GM23338 (cell line): Measurements from ENCODE around the gene GOLGB1. TPM values are rescaled to one million over a fixed set of nuclear protein-coding genes. Genes with fewer than 3 reads are reported as not detected.

Source experiments
- ATAC-seq: fragments of 200-7000 bp; cut with Tn5 transposase; 3 replicates; pipeline ENCODE4 v1.9.1; 2020
- DNase-seq: peaks from one replicate; pipeline ENCODE4 v3.0.0-alpha.2; 2015; ENCODE audit warnings: low spot score
- H2AFZ ChIP-seq: fragments of 200-600 bp; sonication (generic); 2 replicates; pipeline ENCODE4 v1.8.0; 2016; ENCODE audit warnings: antibody characterized with exemption, mild to moderate bottlenecking, moderate library complexity
- H3F3A ChIP-seq: fragments of 200-600 bp; sonication (generic); replicated peaks from 2 replicates; pipeline ENCODE4 v1.8.0; 2017; ENCODE audit warnings: antibody characterized with exemption, mixed run types, low read depth
- H3K27ac ChIP-seq: fragments of 200-600 bp; sonication (generic); 2 replicates; pipeline ENCODE4 v1.6.1; 2016; ENCODE audit warnings: low read depth
- H3K27me3 ChIP-seq: fragments of 200-600 bp; sonication (generic); 2 replicates; pipeline ENCODE4 v1.8.0; 2016; ENCODE audit warnings: mild to moderate bottlenecking, mixed run types, moderate library complexity; ENCODE audit not compliant: insufficient read depth
- H3K36me3 ChIP-seq: fragments of 200-600 bp; sonication (generic); 2 replicates; pipeline ENCODE4 v1.8.0; 2016; ENCODE audit warnings: mild to moderate bottlenecking; ENCODE audit not compliant: insufficient read depth
- H3K4me1 ChIP-seq: fragments of 200-600 bp; sonication (generic); 2 replicates; pipeline ENCODE4 v1.8.0; 2016; ENCODE audit warnings: mild to moderate bottlenecking, moderate library complexity; ENCODE audit not compliant: insufficient read depth
- H3K4me2 ChIP-seq: fragments of 200-600 bp; sonication (generic); 2 replicates; pipeline ENCODE4 v1.7.1; 2017; ENCODE audit warnings: mixed run types
- H3K4me3 ChIP-seq: fragments of 200-600 bp; sonication (generic); 2 replicates; pipeline ENCODE4 v1.6.1; 2016; ENCODE audit warnings: mixed run types
- H3K79me2 ChIP-seq: fragments of 200-600 bp; sonication (generic); replicated peaks from 2 replicates; pipeline ENCODE4 v1.8.0; 2017; ENCODE audit warnings: mild to moderate bottlenecking; ENCODE audit not compliant: insufficient read depth
- H3K9me2 ChIP-seq: fragments of 200-600 bp; sonication (generic); 2 replicates; pipeline ENCODE4 v1.8.0; 2017; ENCODE audit not compliant: insufficient read depth
- H4K20me1 ChIP-seq: fragments of 200-600 bp; sonication (generic); replicated peaks from 2 replicates; pipeline ENCODE4 v1.8.0; 2017; ENCODE audit warnings: mild to moderate bottlenecking; ENCODE audit not compliant: insufficient read depth
- H3K27ac Mint-ChIP-seq: 2 replicates; pipeline ENCODE4 v1.8.0; 2020; ENCODE audit warnings: inconsistent platforms, mild to moderate bottlenecking, moderate library complexity, mixed read lengths
- H3K27me3 Mint-ChIP-seq: 3 replicates; pipeline ENCODE4 v1.8.0; 2022; ENCODE audit warnings: low read depth, mild to moderate bottlenecking, moderate library complexity, mixed read lengths, inconsistent platforms; ENCODE audit not compliant: insufficient read depth, poor library complexity
- H3K36me3 Mint-ChIP-seq: 3 replicates; pipeline ENCODE4 v1.8.0; 2021; ENCODE audit warnings: low read depth, mild to moderate bottlenecking, inconsistent platforms, moderate library complexity, mixed read lengths
- H3K4me1 Mint-ChIP-seq: 3 replicates; pipeline ENCODE4 v1.8.0; 2020; ENCODE audit warnings: mild to moderate bottlenecking, inconsistent platforms, mixed read lengths
- H3K4me3 Mint-ChIP-seq: 3 replicates; pipeline ENCODE4 v1.8.0; 2021; ENCODE audit warnings: moderate library complexity, mild to moderate bottlenecking, inconsistent platforms, mixed read lengths
- H3K9me3 Mint-ChIP-seq: 3 replicates; pipeline ENCODE4 v1.8.0; 2020; ENCODE audit warnings: moderate library complexity, mild to moderate bottlenecking, inconsistent platforms, mixed read lengths
- CREB1 ChIP-seq: fragments of 250-450 bp; sonication (Bioruptor Pico); IDR thresholded peaks from 2 replicates; pipeline ENCODE4 v1.5.0; 2020; ENCODE audit warnings: low read depth, mild to moderate bottlenecking, moderate library complexity
- EZH2 ChIP-seq: fragments of 200-600 bp; sonication (generic); IDR thresholded peaks from one replicate; pipeline ENCODE4 v1.8.0; 2017; ENCODE audit warnings: antibody characterized with exemption, mild to moderate bottlenecking, low read depth; ENCODE audit not compliant: unreplicated experiment
- EZH2phosphoT487 ChIP-seq: fragments of 200-600 bp; sonication (generic); IDR thresholded peaks from one replicate; pipeline ENCODE4 v1.8.1; 2018; ENCODE audit warnings: antibody characterized with exemption; ENCODE audit not compliant: unreplicated experiment
- JUNB ChIP-seq: IDR thresholded peaks from one replicate; pipeline ENCODE4 v1.6.1; 2016; ENCODE audit warnings: antibody characterized with exemption; ENCODE audit not compliant: unreplicated experiment
- NANOG ChIP-seq: IDR thresholded peaks from 2 replicates; pipeline ENCODE4 v1.6.1; 2016; ENCODE audit warnings: antibody characterized with exemption, borderline replicate concordance
- POLR2AphosphoS5 ChIP-seq: IDR thresholded peaks from 2 replicates; pipeline ENCODE4 v1.6.1; 2016; ENCODE audit warnings: antibody characterized with exemption, low read depth
- STAT1 ChIP-seq: IDR thresholded peaks from one replicate; pipeline ENCODE4 v1.6.1; 2016; ENCODE audit warnings: antibody characterized with exemption; ENCODE audit not compliant: unreplicated experiment
- ZNF114 ChIP-seq: fragments of 250-450 bp; sonication (Bioruptor Pico); IDR thresholded peaks from 2 replicates; pipeline ENCODE4 v1.5.0; 2020; ENCODE audit warnings: mild to moderate bottlenecking, moderate library complexity
- ZNF331 ChIP-seq: fragments of 250-450 bp; sonication (Bioruptor Pico); IDR thresholded peaks from 2 replicates; pipeline ENCODE4 v1.5.0; 2020; ENCODE audit warnings: low read depth, mild to moderate bottlenecking, moderate library complexity
- polyA plus RNA-seq: library from polyadenylated mRNA; unstranded; fragments of >200 nt; fragmentation: Nextera tagmentation; extraction: Ambion mirVana; gene quantifications from 2 replicates; pipeline ENCODE4 v1.2.1, GENCODE V29; 2016
- total RNA-seq: library from RNA; depleted of rRNA; stranded (reverse); fragments of >200 nt; shearing (Covaris generic); gene quantifications from 2 replicates; pipeline ENCODE4 v1.2.3, GENCODE V29; 2014
- TF ChIP-seq, protein P1 (sequence below), 2 experiments: fragments of 200-600 bp in 1 of 2; sonication (generic) in 1 of 2; conservative IDR thresholded peaks; 2 replicates each; pipeline versions ENCODE4 v1.5.1 to v1.6.1; 2016 to 2017; ENCODE audit warnings: antibody characterized with exemption in 2 of 2, low read depth in 2 of 2, mild to moderate bottlenecking in 2 of 2, moderate library complexity in 1 of 2
- TF ChIP-seq, protein P2 (sequence below): IDR thresholded peaks from one replicate; pipeline ENCODE4 v1.6.1; 2018; ENCODE audit warnings: antibody characterized with exemption; ENCODE audit not compliant: unreplicated experiment
- TF ChIP-seq, protein P3 (sequence below): IDR thresholded peaks from 2 replicates; pipeline ENCODE4 v1.6.1; 2016; ENCODE audit warnings: antibody characterized with exemption
- TF ChIP-seq, protein P4 (sequence below): fragments of 250-450 bp; sonication (Bioruptor Pico); IDR thresholded peaks from 2 replicates; pipeline ENCODE4 v1.5.0; 2020; ENCODE audit warnings: mild to moderate bottlenecking, moderate library complexity

Gene GOLGB1
- total and polyA plus RNA-seq, 2 experiments from 2014 or later: 34.5 to 56.8 TPM

DNA sequence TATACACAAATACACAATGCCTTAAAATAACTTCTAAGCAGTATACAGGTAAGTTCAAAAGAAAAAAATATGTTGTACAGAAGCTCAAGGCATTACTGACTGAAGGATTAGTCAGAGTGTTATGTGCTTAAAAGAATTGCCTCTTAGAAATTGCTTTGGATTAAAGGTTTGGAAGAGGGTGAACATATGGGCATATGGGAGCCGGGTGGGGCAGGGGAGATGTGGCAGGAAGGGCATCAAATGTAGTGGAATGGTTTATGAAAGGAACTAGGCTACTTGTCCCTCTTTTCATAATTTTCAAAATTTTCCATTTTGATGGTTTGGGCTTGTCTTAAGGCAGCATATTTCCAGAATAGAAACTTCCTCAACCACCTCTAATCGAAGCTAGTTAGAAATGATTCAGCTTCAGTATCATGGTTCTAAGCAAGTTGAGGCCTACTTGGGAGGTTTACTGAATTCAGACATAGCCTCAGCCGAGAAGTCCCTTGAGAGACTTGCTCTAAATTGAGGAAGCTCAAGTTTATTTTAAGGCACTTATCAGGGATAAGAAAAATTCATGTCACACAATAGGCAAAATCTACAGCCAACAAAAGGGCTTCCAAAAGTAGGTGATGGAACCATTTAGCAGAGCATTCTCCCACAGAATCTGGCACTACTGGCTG lies 10.1 kb upstream of the GOLGB1 start:
- DNase-seq (no peak), ATAC-seq (no peak)
- H3K4me1 Mint-ChIP-seq: peaks cover 3% of the 10 kb centered on the region; the same call in 1 of the 3 replicates
- Histone ChIP-seq H3K4me1 (no peaks in the 10 kb centered on the region), H2AFZ (no peak overlapping the region), H3K4me2 (no peak overlapping the region), H3K27me3 (no peaks in the 10 kb centered on the region), H3K36me3 (no peaks in the 10 kb centered on the region), H3K9me2 (no peaks in the 10 kb centered on the region), H3K27ac (no peak overlapping the region), H3F3A (no peaks in the 10 kb centered on the region), H3K4me3 (no peak overlapping the region), H4K20me1 (no peaks in the 10 kb centered on the region), H3K79me2 (no peaks in the 10 kb centered on the region)
- H3K9me3 Mint-ChIP-seq: no peaks in the 10 kb centered on the region
- H3K27me3 Mint-ChIP-seq: peaks cover under 1% of the 10 kb centered on the region
- no peak overlapping the region for H3K4me3 Mint-ChIP-seq
- no peak overlapping the region for H3K27ac Mint-ChIP-seq
- no peaks in the 10 kb centered on the region for H3K36me3 Mint-ChIP-seq
- TF ChIP-seq, protein P1, sequence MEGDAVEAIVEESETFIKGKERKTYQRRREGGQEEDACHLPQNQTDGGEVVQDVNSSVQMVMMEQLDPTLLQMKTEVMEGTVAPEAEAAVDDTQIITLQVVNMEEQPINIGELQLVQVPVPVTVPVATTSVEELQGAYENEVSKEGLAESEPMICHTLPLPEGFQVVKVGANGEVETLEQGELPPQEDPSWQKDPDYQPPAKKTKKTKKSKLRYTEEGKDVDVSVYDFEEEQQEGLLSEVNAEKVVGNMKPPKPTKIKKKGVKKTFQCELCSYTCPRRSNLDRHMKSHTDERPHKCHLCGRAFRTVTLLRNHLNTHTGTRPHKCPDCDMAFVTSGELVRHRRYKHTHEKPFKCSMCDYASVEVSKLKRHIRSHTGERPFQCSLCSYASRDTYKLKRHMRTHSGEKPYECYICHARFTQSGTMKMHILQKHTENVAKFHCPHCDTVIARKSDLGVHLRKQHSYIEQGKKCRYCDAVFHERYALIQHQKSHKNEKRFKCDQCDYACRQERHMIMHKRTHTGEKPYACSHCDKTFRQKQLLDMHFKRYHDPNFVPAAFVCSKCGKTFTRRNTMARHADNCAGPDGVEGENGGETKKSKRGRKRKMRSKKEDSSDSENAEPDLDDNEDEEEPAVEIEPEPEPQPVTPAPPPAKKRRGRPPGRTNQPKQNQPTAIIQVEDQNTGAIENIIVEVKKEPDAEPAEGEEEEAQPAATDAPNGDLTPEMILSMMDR (conservative IDR thresholded peaks at IDR 0.05; ENCODE audit: low read depth in 2 of 2): no peak
- TF ChIP-seq CREB1 (no peak), STAT1 (no peak), EZH2phosphoT487 (no peak), EZH2 (no peak), POLR2AphosphoS5 (no peak), JUNB (no peak), NANOG (no peak), ZNF331 (CRISPR knock-in tag) (no peak), ZNF114 (CRISPR knock-in tag) (no peak)
- TF ChIP-seq, protein P2, sequence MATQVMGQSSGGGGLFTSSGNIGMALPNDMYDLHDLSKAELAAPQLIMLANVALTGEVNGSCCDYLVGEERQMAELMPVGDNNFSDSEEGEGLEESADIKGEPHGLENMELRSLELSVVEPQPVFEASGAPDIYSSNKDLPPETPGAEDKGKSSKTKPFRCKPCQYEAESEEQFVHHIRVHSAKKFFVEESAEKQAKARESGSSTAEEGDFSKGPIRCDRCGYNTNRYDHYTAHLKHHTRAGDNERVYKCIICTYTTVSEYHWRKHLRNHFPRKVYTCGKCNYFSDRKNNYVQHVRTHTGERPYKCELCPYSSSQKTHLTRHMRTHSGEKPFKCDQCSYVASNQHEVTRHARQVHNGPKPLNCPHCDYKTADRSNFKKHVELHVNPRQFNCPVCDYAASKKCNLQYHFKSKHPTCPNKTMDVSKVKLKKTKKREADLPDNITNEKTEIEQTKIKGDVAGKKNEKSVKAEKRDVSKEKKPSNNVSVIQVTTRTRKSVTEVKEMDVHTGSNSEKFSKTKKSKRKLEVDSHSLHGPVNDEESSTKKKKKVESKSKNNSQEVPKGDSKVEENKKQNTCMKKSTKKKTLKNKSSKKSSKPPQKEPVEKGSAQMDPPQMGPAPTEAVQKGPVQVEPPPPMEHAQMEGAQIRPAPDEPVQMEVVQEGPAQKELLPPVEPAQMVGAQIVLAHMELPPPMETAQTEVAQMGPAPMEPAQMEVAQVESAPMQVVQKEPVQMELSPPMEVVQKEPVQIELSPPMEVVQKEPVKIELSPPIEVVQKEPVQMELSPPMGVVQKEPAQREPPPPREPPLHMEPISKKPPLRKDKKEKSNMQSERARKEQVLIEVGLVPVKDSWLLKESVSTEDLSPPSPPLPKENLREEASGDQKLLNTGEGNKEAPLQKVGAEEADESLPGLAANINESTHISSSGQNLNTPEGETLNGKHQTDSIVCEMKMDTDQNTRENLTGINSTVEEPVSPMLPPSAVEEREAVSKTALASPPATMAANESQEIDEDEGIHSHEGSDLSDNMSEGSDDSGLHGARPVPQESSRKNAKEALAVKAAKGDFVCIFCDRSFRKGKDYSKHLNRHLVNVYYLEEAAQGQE: no peak
- TF ChIP-seq, protein P3, sequence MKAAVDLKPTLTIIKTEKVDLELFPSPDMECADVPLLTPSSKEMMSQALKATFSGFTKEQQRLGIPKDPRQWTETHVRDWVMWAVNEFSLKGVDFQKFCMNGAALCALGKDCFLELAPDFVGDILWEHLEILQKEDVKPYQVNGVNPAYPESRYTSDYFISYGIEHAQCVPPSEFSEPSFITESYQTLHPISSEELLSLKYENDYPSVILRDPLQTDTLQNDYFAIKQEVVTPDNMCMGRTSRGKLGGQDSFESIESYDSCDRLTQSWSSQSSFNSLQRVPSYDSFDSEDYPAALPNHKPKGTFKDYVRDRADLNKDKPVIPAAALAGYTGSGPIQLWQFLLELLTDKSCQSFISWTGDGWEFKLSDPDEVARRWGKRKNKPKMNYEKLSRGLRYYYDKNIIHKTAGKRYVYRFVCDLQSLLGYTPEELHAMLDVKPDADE: no peak
- TF ChIP-seq, protein P4, sequence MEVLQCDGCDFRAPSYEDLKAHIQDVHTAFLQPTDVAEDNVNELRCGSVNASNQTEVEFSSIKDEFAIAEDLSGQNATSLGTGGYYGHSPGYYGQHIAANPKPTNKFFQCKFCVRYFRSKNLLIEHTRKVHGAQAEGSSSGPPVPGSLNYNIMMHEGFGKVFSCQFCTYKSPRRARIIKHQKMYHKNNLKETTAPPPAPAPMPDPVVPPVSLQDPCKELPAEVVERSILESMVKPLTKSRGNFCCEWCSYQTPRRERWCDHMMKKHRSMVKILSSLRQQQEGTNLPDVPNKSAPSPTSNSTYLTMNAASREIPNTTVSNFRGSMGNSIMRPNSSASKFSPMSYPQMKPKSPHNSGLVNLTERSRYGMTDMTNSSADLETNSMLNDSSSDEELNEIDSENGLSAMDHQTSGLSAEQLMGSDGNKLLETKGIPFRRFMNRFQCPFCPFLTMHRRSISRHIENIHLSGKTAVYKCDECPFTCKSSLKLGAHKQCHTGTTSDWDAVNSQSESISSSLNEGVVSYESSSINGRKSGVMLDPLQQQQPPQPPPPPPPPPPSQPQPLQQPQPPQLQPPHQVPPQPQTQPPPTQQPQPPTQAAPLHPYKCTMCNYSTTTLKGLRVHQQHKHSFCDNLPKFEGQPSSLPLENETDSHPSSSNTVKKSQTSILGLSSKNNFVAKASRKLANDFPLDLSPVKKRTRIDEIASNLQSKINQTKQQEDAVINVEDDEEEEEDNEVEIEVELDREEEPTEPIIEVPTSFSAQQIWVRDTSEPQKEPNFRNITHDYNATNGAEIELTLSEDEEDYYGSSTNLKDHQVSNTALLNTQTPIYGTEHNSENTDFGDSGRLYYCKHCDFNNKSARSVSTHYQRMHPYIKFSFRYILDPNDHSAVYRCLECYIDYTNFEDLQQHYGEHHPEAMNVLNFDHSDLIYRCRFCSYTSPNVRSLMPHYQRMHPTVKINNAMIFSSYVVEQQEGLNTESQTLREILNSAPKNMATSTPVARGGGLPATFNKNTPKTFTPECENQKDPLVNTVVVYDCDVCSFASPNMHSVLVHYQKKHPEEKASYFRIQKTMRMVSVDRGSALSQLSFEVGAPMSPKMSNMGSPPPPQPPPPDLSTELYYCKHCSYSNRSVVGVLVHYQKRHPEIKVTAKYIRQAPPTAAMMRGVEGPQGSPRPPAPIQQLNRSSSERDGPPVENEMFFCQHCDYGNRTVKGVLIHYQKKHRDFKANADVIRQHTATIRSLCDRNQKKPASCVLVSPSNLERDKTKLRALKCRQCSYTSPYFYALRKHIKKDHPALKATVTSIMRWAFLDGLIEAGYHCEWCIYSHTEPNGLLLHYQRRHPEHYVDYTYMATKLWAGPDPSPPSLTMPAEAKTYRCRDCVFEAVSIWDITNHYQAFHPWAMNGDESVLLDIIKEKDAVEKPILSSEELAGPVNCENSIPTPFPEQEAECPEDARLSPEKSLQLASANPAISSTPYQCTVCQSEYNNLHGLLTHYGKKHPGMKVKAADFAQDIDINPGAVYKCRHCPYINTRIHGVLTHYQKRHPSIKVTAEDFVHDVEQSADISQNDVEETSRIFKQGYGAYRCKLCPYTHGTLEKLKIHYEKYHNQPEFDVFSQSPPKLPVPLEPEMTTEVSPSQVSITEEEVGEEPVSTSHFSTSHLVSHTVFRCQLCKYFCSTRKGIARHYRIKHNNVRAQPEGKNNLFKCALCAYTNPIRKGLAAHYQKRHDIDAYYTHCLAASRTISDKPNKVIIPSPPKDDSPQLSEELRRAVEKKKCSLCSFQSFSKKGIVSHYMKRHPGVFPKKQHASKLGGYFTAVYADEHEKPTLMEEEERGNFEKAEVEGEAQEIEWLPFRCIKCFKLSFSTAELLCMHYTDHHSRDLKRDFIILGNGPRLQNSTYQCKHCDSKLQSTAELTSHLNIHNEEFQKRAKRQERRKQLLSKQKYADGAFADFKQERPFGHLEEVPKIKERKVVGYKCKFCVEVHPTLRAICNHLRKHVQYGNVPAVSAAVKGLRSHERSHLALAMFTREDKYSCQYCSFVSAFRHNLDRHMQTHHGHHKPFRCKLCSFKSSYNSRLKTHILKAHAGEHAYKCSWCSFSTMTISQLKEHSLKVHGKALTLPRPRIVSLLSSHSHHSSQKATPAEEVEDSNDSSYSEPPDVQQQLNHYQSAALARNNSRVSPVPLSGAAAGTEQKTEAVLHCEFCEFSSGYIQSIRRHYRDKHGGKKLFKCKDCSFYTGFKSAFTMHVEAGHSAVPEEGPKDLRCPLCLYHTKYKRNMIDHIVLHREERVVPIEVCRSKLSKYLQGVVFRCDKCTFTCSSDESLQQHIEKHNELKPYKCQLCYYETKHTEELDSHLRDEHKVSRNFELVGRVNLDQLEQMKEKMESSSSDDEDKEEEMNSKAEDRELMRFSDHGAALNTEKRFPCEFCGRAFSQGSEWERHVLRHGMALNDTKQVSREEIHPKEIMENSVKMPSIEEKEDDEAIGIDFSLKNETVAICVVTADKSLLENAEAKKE (CRISPR knock-in tag): no peak
